GM19238 (cell line): ENCODE results near the gene YWHAE.
"Not testable (repeated sequence)": the region's sequence is repeated elsewhere in the genome, so short reads cannot be mapped to it uniquely, and the experiment has no call there.

Experiments used
- DNase-seq: peaks from one replicate; pipeline ENCODE4 v3.0.0; 2011; ENCODE audit warnings: low spot score; ENCODE audit not compliant: insufficient read length

The YWHAE gene

DNA sequence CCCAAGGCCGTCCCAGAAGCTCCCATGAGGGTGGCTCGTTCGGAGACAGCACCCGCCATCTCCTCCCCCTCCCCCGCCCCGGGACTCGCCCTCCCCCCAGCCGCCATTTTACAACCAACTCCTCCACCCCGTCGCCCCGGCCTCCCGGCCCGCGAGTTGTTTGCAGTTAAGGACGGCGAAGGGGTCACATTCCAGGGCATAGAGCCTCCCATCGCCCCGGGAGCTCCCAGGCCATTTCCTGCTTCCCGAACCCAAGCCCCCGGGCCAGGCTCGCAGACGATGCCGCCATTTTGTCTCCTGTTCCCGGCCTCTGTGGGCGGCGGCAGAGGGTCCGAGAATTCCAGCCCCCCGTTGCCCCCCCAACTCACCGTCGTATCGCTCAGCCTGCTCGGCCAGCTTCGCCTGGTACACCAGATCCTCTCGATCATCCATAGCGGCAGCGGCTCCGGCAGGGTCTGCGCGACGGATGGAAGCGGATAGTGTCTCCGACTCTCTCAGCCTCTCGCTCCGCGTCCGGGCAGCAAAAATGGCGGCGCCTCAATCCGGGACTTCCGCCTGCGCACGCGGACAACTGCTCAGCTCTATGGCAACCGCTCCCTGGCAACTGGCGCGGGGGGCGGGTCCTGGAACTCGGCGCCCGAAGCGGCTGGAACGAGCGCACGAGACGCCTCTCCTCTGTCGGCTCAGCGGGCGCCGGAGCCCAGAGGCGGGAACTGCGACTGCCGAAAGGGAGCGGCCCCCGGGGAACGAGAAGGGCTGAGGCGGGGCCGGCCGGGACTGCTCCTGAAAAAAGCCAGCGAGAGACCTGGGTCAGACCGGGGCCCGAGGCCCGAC, at the start of gene YWHAE:
YWHAE (minus strand) TSS at position 544 of the 834 bp plus-strand sequence; CDS start at position 432, 112 bp downstream.
- peak; percentile 96 for DNase-seq

DNA sequence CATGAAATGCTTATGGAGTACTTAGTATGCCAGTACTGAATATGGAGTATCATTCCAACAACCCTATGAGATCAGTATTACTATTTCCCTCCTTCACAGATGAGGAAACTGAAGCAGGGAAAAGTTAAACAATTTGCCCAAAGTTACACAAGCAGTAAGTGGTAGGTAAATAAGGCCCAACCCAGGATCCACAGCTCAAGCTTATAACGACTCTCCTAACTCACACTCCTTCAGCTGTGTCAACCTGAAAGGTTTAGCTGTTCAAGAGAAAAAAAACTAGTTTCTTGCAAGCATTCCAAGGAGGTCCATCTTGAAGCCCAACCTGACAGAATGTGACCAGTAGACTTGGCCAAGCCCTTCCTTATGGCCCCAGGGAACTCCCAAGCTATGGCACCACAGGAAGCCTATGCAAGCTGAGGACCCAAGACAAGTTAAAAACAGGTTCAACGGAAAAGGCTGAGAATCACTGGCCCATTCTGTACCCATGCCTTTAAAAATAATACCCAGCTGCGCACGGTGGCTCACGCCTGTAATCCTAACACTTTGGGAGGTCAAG, 49.5 kb upstream of the YWHAE start:
- DNase-seq, result no peak

DNA sequence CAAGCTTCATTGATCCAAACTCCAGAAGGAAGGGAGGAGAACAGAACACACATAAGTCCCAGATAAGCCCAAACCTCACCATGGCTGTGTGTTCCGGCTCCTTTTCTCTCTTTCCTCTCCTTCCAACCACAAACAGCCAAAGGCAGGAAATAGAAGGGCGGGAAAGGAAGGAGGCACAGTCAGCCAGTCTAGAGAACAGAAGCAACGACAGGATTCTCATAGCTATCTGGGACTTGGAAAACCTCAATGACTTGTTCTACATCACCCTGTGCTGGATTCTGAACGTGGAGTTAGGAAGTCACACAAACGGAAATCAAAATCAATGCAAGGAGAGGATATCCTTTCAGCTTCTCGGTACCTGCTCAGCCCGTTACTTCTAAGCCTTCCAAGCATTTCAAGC, 47.0 kb upstream of the YWHAE start:
- DNase-seq, result no peak

DNA sequence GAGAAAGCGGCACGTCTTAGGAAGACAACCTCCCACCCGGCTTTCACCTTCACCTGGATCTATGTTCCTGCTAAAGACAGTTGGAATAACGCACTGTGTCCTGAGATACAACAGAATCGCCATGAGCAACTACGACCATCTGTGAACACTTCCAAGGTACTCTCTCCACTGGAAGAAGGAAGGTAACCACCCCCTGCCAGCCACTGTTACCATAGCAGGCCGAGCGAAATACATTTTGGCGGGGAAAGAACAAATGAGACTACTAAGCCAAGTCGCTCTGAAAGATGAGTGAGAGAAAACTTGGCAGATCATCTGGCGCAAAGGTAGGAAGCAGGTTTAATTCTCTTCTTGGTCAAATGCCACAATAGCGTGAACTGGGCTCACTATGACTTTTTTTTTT, 46.2 kb upstream of the YWHAE start:
- DNase-seq, result no peak

DNA sequence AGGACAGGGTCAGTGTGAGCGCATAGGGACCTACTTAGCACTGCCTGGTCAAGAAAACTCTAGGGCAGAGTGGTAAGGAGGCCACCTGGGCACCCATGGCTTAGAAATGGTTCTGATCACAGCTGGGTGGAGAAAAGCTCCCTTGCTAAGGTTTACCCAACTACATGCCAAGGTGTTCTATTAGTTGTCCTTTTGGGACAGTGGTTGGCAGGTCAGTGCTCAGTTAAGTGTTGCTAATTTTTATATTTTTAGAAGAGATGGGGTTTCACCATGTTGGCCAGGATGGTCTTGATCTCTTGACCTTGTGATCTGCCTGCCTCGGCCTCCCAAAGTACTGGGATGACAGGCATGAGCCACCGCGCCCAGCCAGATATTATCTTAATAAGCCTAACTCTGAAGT, 45.7 kb upstream of the YWHAE start:
- not testable (repeated sequence) for DNase-seq

DNA sequence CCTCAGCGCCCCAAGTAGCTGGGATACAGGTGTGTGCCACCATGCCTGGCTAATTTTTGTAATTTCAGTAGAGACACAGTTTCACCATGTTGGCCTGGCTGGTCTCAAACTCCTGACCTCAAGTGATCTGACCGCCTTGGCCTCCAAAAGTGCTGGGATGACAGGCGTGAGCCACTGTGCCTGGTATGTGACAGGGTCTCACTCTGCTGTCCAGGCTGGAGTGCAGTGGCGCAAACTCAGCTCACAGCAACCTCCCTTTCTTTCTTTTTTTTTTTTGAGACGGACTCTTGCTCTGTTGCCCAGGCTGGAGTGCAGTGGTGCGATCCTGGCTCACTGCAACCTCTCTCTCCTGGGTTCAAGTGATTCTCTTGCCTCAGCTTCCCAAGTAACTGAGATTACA, 42.7 kb upstream of the YWHAE start:
- DNase-seq, result not testable (repeated sequence)

DNA sequence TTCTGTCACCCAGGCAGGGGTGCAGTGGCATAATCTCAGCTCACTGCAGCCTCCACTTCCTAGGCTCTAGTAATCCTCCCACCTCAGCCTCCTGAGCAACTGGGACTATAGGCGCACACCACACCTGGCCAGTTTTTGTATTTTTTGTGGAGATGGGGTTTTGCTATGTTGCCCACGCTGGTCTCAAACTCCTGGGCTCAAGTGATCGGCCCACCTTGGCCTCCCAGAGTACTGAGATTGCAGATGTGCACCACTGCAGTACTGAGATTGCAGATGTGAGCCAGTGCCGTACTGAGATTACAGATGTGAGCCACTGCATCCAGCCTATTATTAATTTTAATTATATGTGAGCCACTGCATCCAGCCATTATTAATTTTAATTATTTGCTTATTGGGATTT, 42.2 kb upstream of the YWHAE start:
- no peak for DNase-seq

DNA sequence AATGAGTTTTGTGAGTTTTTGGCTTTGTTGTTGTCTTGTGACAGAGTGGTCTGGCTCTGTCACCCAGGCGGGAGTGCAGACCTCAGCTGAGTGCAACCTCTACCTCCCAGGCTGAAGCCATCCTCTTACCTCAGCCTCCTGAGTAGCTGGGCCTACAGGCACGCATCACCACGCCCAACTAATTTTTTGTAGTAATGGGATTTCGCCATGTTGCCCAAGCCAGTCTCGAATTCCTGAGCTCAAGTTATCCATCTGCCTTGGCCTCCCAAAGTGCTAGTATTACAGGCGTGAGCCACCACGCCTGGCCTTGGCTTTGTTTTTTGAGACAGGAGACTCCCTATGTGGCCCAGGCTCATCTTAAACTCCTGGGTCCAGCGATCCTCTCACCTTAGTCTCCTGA, 40.9 kb upstream of the YWHAE start:
- DNase-seq, result no peak

DNA sequence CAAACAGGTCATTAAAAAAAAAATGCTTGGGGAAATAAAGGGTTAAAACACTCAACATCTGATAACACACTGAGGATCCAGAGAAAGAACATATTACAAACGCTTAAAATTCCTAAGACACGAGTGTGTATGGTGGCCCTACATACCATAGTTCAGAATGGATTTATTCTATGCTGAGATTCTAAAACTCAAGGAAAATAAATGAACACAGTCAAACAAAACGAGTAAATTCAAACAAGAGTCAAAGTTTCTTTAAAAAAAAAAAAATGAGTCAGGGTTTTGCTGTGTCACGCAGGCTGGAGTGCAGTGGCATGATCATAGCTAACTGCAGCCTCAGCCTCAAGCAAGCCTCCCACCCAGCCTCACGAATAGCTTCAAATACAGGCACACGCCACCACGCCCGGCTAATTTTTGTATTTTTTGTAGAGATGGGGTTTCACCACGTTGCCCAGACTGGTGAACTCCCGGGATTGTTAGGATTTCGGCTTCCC, 38.6 kb upstream of the YWHAE start:
- DNase-seq, result no peak

DNA sequence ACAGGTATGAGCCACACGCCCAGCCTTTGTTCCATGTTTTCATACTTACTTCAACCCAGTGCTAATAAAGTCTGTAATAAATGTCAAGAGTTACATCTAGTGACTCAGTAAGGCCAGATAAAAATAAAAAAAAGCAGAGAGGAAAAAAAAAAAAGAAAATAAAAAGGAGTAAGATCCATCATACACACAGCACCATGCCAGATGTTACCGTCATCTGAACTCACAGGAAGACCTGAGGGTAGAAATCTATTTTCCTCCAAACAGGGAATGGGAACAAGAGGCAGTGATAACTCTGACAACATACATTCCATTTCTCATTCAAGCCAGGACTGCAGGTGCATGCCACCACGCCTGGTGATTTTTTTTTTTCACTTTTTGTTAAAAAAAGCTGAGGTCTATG, 35.3 kb upstream of the YWHAE start:
- no peak for DNase-seq

DNA sequence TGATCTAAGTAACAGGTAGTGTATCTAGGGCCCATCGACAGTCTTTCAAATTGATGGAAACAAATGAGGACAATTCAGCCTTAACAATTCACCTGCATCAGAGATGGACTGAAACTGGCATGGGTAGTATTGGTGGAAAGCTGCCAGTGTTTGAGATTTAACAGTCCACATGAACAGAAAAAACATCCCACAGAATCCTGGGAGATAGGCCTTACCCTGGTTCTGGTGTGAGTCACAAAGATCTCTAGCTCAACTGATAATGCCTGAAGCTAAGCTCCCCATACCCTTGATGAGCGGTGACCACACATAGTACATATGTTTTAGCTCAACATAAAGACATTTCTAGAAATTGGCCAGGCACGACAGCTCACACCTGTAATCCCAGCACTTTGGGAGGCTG, 34.1 kb upstream of the YWHAE start:
- no peak for DNase-seq

DNA sequence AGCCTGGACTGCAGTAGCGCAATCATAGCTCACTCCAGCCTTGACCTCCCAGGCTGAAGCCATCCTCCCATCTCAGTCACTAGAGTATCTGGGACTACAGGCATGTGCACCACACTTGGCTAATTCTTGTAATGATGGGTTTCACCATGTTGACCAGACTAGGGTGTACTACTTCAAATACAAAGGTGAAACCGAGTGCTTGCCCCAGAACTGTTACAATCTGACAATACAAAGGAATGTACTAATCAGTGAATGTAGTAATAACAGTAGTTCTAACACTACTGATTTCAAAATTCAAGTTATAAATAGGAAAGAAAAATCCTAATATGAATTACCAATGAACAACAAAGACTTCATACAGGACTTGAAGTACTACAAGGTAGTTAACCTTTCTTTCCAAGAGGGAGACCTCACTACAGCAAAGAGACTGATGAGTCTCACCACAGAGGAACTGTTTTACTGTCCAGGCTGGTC, 31.6 kb upstream of the YWHAE start:
- no peak for DNase-seq

DNA sequence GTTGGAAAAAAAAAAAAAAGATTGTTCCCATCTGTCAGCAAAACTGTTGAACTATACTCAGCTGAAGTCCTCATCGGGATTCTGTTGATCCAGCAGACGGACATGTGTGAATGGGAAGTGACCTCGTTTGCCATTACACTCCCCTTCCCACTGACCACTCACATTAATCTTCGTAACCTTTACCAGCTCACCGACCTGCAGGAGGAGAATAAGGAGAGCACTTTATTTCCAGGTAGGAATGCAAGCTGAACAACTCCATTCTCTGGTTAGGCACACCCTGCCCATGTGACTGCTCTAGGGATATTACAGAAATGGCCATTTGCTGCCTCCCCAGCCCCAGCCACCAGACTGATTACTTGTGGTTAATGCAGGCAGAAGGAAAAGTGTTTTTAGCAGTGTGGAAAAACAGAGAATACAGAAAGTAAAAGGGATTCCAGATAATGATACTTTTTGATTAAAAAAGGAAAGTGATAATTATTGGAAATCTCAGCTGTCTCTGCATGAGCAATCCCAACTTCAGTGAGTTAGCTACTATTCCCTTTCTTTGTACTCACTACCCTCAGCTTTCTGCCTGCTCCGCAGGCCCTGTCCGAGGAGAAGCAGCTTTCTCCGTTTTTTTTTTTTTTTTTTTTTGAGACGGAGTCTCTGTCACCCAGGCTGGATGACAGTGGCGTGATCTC, 23.6 kb upstream of the YWHAE start:
- no peak for DNase-seq

DNA sequence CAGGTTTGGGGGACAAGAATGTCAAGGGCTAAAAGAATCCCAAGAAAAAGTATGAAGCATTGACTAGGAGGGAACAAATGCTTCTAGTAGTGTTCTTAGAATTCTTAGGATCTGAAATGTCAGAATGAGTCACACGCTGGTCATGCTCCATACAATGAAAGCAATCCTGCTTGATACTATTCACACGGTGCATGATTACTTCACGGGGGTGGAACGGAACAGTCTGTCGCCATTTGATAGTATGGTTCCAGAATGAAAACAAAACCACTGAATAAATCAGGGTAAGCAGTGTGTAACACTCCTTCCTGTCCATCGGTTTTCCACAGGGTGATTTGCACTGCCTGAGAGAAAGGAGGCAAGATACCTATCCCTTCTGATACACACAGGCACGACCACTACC, 22.9 kb upstream of the YWHAE start:
- no peak for DNase-seq

DNA sequence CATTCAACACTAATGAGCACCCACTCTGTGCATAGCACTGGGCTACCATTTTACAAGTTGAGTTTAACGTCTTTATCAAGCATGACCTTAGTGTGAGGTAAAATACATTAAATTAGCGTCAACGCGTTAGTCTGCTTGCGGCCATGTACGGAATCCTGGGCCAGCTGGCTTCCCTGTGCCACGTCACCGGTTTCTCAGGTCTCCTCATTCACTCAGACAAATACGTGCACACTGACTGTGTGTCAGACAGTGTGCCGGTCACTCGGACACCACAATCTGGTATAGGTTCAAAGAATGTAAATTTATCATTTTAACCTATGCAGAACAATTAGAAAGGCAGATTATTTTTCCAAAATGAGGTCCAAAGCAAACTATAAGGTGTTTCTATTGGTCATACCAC, 21.4 kb upstream of the YWHAE start:
- DNase-seq, result no peak

DNA sequence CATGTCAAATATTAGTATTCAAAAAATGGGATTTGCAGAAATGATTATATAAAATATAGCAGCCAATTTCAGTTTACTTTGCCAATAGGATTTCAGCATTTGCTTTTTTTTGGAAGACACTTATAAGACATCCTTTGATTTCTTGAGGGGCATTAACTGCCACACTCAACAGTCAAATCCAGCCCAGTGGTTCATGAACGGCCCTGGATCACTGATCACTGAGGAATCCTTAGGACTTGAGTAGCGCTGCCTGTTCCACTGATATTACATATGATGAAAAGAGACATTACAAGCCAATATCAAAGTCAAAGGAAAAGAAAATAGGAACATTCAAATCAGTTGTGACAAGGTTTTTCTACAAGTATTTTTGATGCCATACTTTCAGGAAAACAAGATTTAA, 21.0 kb upstream of the YWHAE start:
- no peak for DNase-seq

DNA sequence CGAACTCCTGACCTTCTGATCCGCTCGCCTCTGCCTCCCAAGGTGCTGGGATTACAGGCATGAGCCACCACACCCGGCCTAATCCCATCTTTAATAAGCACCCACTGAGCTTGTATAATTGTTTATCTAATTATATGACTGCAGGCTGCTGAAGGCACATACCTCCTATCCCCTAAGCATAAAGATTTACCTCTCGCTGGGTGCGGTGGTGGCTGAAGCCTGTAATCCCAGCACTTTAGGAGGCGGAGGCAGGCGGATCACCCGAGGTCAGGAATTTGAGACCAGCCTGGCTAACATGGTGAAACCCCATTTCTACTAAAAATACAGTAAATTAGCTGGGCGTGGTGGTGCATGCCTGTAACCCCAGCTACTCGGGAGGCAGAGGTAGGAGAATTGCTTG, 20.1 kb upstream of the YWHAE start:
- DNase-seq, result no peak

DNA sequence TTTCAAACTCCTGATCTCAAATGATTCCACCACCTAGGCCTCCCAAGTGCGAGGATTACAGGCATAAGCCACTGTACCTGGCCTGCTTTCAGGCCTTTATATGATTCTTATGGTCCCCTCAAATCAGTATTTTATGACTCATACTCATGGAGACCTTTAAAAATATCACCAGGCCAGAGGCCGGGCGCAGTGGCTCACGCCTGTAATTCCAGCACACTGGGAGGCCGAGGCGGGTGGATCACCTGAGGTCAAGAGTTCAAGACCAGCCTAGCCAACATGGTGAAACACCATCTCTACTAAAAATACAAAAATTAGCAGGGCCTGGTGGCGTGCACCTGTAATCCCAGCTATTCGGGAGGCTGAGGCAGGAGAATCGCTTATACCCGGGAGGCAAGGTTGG, 18.5 kb upstream of the YWHAE start:
- not testable (repeated sequence) for DNase-seq

DNA sequence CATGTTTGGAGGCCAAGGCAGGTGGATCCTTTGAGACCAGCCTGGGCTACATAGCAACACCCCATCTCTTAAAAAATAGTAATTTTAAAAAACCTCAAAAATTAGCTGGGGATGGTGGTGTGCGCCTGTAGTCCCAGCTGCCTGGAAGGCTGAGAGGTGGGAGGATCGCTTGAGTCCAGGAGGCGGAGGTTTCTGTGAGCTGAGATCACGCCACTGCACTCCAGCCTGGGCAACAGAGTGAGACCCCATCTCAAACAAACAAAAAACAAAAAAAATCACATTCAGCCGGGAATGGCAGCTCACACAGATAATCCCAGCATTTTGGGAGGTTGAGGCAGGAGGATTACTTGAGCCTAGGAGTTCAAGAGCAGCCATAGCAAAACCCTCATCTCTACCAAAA, 16.4 kb upstream of the YWHAE start:
- no peak for DNase-seq

DNA sequence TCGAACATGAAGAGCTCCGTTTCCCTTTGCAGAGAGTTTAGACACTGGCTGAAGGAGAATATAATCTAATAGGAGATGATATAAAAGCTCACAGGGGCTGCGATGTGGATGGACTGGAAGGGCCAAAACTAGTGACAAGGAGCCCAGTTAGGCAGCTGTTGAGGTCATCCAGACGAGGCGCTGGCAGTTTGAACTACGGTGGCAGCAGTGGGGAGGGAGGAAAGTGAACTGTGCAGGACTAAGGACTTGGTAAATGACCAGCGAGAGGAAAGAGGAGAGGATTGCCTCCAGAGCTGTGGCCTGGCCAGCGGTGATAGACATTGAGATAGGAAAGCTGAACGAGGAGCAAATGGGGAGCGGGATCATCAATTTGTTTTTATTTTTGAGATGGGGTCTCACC, 14.6 kb upstream of the YWHAE start:
- no peak for DNase-seq

DNA sequence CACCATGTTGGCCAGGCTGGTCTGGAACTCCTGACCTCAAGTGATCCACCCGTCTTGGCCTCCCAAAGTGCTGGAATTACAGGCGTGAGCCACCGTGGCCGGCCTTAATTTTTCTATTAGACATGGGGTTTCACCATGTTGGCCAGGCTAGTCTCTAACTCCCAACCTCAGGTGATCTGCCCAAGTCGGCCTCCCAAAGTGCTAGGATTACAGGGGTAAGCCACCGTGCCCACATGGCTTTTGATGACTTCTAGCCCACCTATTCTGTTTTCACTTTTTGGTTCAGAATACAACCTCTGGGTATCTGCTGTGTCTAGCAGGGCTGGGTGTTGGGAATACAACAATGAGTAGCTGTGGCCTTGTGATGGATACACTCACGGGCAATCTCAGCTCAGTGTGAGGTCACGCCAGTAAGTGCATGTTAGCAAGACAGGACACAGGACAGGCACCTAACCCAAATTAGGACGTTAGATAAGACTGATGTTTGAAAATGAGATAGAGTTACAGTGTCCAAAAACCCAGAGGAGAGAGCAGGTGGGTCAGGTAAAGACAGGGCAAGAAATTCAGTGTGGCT, 14.1 kb upstream of the YWHAE start:
- DNase-seq, result no peak

DNA sequence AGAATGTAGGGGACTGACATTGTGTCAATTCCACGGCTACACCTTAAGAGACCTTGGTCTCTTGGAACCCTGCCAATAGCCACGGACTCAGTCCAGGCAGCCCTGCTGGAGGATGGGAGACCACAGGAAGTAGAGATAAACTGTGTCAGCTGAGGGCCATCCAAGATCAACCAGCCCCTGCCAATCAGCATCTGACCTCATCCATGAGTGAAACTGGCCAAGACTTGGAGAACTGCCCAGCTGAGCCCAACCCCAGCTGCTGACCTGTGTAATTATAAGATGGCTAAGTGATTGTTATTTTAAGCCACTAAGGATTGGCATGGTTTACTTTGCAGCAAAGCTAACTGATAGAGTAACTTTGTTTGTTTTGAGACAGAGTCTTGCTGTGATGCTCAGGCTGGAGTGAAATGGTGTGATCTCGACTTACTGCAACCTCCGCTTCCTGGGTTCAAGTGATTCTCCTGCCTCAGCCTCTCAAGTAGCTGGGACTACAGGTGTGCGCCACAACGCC, 13.3 kb upstream of the YWHAE start:
- DNase-seq, result no peak
